Loucy (cell line): Measurements from ENCODE around the gene PLD2.

Experiments used
- CTCF ChIP-seq: fragments of 200-600 bp; sonication (generic); conservative IDR thresholded peaks from 2 replicates; pipeline ENCODE4 v1.5.1; 2014; ENCODE audit warnings: mild to moderate bottlenecking, antibody characterized with exemption, low read length
- EZH2phosphoT487 ChIP-seq: fragments of 200-600 bp; IDR thresholded peaks from 2 replicates; pipeline ENCODE4 v1.6.1; 2018; ENCODE audit warnings: antibody characterized with exemption, mild to moderate bottlenecking, moderate library complexity, borderline replicate concordance

- TF ChIP-seq CTCF (no peak), EZH2phosphoT487 (no peak)
These were observed 26.5 kb upstream of the PLD2 start for GRCh38 chr17:4780325-4780955.
